SK-N-MC (cell line): ENCODE data around the gene ADIPOR2.

Experiments used
- EZH2 ChIP-seq: fragments of 200-600 bp; sonication (generic); IDR thresholded peaks from one replicate; pipeline ENCODE4 v1.6.1; 2017; ENCODE audit warnings: antibody characterized with exemption
- FOXP2 ChIP-seq: optimal IDR thresholded peaks from 2 replicates; pipeline ENCODE3; 2011; ENCODE audit warnings: mild to moderate bottlenecking, moderate library complexity; ENCODE audit not compliant: insufficient read depth; ENCODE audit errors: extremely low read length, control extremely low read depth
- POLR2AphosphoS5 ChIP-seq: IDR thresholded peaks from 2 replicates; pipeline ENCODE4 v1.6.1; 2012; ENCODE audit warnings: mild to moderate bottlenecking, low read depth, low read length, borderline replicate concordance

DNA sequence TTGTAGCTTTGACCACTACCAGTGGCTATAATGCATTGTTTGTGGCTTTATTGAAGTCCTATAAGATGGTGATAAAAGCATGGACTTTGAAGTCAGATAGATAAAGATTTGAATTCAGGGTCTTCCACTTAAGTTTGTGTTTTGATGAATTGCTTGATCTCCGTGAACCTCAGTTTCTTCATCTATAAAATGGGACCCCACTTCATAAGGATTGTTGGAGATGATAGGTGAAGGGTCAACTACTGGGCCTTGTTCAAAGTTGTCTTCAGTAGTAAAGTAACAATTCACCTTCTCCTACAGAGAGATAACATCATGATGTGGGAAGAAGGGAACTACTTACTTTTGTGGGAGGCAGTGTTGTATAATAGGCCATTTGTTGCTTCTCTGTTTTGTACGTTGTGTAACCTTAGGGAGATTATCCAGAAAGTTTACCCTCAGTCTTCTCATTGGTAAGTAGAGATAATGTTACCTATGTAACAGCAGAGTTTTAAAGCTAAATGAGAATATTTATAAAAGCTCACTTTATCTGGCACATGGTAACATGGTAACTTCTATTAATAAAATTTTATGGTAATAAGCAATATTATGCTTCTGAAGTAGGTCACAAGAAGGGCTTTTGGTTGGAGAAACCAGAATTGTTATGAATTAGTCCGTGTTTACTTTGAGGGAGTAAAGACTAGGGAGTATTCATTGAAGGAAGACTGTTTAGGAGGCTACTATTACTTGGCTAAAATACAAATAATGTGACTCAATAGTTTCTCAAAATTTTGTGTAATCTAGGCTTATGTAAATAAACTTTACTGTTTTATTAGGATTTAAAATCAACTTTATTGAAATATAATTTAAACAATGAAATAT, 15.1 kb downstream of the ADIPOR2 start:
- no peak for TF ChIP-seq FOXP2
- no peak for TF ChIP-seq POLR2AphosphoS5
- no peak for TF ChIP-seq EZH2
